ENCODE measurements around the gene EFNB3.
A peak's percentile ranks its signal among the peaks of the same experiment; 100 is the strongest.

EFNB3 gene

GRCh38 chr17:7704601-7705268 is at the start of gene EFNB3:
EFNB3 (plus strand) TSS chr17:7705202; CDS start chr17:7705599, 397 bp downstream.
- DNase-seq = peak; percentile 82

GRCh38 chr17:7655541-7655840 is 49.5 kb upstream of the EFNB3 start:
- no peak for DNase-seq

- no peak for DNase-seq
Observed at GRCh38 chr17:7656958-7657609, 47.9 kb upstream of the EFNB3 start.

GRCh38 chr17:7667656-7668406 is 37.2 kb upstream of the EFNB3 start:
- DNase-seq = no peak

GRCh38 chr17:7668482-7668881 is 36.5 kb upstream of the EFNB3 start:
- no peak for DNase-seq

GRCh38 chr17:7673239-7673638 is 31.8 kb upstream of the EFNB3 start:
- DNase-seq = no peak

GRCh38 chr17:7674934-7675333 is 30.1 kb upstream of the EFNB3 start:
- DNase-seq = no peak

GRCh38 chr17:7676533-7676932 is 28.5 kb upstream of the EFNB3 start:
- DNase-seq = no peak

- no peak for DNase-seq
Observed at GRCh38 chr17:7677388-7678067, 27.5 kb upstream of the EFNB3 start.

GRCh38 chr17:7684851-7685532 is 20.0 kb upstream of the EFNB3 start:
- DNase-seq = no peak

- DNase-seq = peak; percentile 93
Observed at GRCh38 chr17:7685533-7686221, 19.3 kb upstream of the EFNB3 start.

- peak; percentile 85 for DNase-seq
Observed at GRCh38 chr17:7686222-7687071, 18.6 kb upstream of the EFNB3 start.

- DNase-seq = peak; percentile 89
Observed at GRCh38 chr17:7687072-7687907, 17.7 kb upstream of the EFNB3 start, which contains the start of gene TP53. TP53 (minus strand) TSS chr17:7687490; CDS start chr17:7676594, 10,896 bp downstream.

- DNase-seq = peak; percentile 92
Observed at GRCh38 chr17:7687908-7688807, 16.8 kb upstream of the EFNB3 start, which contains the start of gene WRAP53. WRAP53 (plus strand) TSS chr17:7688477; CDS start chr17:7688649, 172 bp downstream.

GRCh38 chr17:7688808-7689316 is 16.1 kb upstream of the EFNB3 start:
- DNase-seq = no peak

GRCh38 chr17:7695586-7695985 is 9.4 kb upstream of the EFNB3 start:
- DNase-seq = no peak

- DNase-seq = no peak
Observed at GRCh38 chr17:7697828-7698588, 7.0 kb upstream of the EFNB3 start.

- no peak for DNase-seq
Observed at GRCh38 chr17:7700510-7700909, 4.5 kb upstream of the EFNB3 start.
